ENCODE data around the gene SNORC. TPM values are rescaled to one million over a fixed set of nuclear protein-coding genes. Genes with fewer than 3 reads are reported as not detected.

SNORC gene
- total RNA-seq, 1 experiment from 2014 or later, result 7.8 TPM

GRCh38 chr2:232897598-232898408 lies 27.7 kb downstream of the SNORC start:
- BruUV-seq (replicated peaks), result no TSS peak
- no peaks in the 10 kb centered on the region for H3K4me1 Mint-ChIP-seq (ENCODE audit: insufficient read depth, unreplicated experiment)
- intact Hi-C loops (cut with micrococcal nuclease), result no loop called here
- peaks cover 5% of the 10 kb centered on the region for H3K36me3 Mint-ChIP-seq (ENCODE audit: insufficient read depth, unreplicated experiment)
- no peaks in the 10 kb centered on the region for H3K27me3 Mint-ChIP-seq (ENCODE audit: insufficient read depth, unreplicated experiment)
- no peak for DNase-seq (ENCODE audit: unreplicated experiment)
- TF ChIP-seq, protein P1, sequence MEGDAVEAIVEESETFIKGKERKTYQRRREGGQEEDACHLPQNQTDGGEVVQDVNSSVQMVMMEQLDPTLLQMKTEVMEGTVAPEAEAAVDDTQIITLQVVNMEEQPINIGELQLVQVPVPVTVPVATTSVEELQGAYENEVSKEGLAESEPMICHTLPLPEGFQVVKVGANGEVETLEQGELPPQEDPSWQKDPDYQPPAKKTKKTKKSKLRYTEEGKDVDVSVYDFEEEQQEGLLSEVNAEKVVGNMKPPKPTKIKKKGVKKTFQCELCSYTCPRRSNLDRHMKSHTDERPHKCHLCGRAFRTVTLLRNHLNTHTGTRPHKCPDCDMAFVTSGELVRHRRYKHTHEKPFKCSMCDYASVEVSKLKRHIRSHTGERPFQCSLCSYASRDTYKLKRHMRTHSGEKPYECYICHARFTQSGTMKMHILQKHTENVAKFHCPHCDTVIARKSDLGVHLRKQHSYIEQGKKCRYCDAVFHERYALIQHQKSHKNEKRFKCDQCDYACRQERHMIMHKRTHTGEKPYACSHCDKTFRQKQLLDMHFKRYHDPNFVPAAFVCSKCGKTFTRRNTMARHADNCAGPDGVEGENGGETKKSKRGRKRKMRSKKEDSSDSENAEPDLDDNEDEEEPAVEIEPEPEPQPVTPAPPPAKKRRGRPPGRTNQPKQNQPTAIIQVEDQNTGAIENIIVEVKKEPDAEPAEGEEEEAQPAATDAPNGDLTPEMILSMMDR (IDR thresholded peaks at IDR 0.05; ENCODE audit: unreplicated experiment), result no peak
- H3K27ac Mint-ChIP-seq (ENCODE audit: low read depth, unreplicated experiment), result no peak overlapping the region
- ChIA-PET CTCF (no interaction called here), POLR2A (no interaction called here)
- H3K9me3 Mint-ChIP-seq (ENCODE audit: unreplicated experiment), result no peaks in the 10 kb centered on the region
- H3K4me3 Mint-ChIP-seq (ENCODE audit: unreplicated experiment), result no peak overlapping the region

- H3K27ac Mint-ChIP-seq (ENCODE audit: low read depth, unreplicated experiment), result no peak overlapping the region
- no peak overlapping the region for H3K4me3 Mint-ChIP-seq (ENCODE audit: unreplicated experiment)
- no TSS peak for BruUV-seq (replicated peaks)
- H3K36me3 Mint-ChIP-seq (ENCODE audit: insufficient read depth, unreplicated experiment), result peaks cover 5% of the 10 kb centered on the region
- no peaks in the 10 kb centered on the region for H3K9me3 Mint-ChIP-seq (ENCODE audit: unreplicated experiment)
- no peaks in the 10 kb centered on the region for H3K27me3 Mint-ChIP-seq (ENCODE audit: insufficient read depth, unreplicated experiment)
- intact Hi-C loops (cut with micrococcal nuclease), result no loop called here
- no peak for DNase-seq (ENCODE audit: unreplicated experiment)
- POLR2A ChIA-PET, result no interaction called here
- CTCF ChIA-PET, result no interaction called here
- TF ChIP-seq, protein P1 (IDR thresholded peaks at IDR 0.05; ENCODE audit: unreplicated experiment), result no peak
- no peaks in the 10 kb centered on the region for H3K4me1 Mint-ChIP-seq (ENCODE audit: insufficient read depth, unreplicated experiment)
Observed at GRCh38 chr2:232898592-232899543, 28.8 kb downstream of the SNORC start.

- H3K4me3 Mint-ChIP-seq (ENCODE audit: unreplicated experiment), result no peak overlapping the region
- H3K9me3 Mint-ChIP-seq (ENCODE audit: unreplicated experiment), result no peaks in the 10 kb centered on the region
- intact Hi-C loops (cut with micrococcal nuclease), result no loop called here
- TF ChIP-seq, protein P1 (IDR thresholded peaks at IDR 0.05; ENCODE audit: unreplicated experiment), result no peak
- CTCF ChIA-PET, result interaction anchor here (0.5 to 0.8 kb wide), 4 partner anchors 15 to 152 kb away, joined by 3 read pairs; no protein-coding TSS in a partner anchor
- H3K4me1 Mint-ChIP-seq (ENCODE audit: insufficient read depth, unreplicated experiment), result no peaks in the 10 kb centered on the region
- H3K27ac Mint-ChIP-seq (ENCODE audit: low read depth, unreplicated experiment), result no peak overlapping the region
- BruUV-seq (replicated peaks), result no TSS peak
- POLR2A ChIA-PET, result interaction anchor here (0.6 kb wide), 1 partner anchor 179 kb away, joined by 4 read pairs; no protein-coding TSS in a partner anchor
- no peaks in the 10 kb centered on the region for H3K27me3 Mint-ChIP-seq (ENCODE audit: insufficient read depth, unreplicated experiment)
- H3K36me3 Mint-ChIP-seq (ENCODE audit: insufficient read depth, unreplicated experiment), result no peaks in the 10 kb centered on the region
- DNase-seq (ENCODE audit: unreplicated experiment), result no peak
Observed at GRCh38 chr2:232900811-232901735, 31.0 kb downstream of the SNORC start.

Measured in MCF 10A (cell line).